Activated T-helper 1 cell treated with anti-CD3 and anti-CD28 coated beads, Interleukin-12 subunit alpha, Interleukin-12 subunit beta, Interleukin-2, Interleukin-4 antibody, amounts not matched to agents 30 ng/mL and 10 ng/mL and 1 ng/mL, durations not matched to agents 14 hours and 24 hours and 36 hours (primary cell): ENCODE results near the gene AMOTL1. TPM values are rescaled to one million over a fixed set of nuclear protein-coding genes. Genes with fewer than 3 reads are reported as not detected.
"Not testable (repeated sequence)": the region's sequence is repeated elsewhere in the genome, so short reads cannot be mapped to it uniquely, and the experiment has no call there.

ENCODE experiments used
- DNase-seq: peaks from one replicate; pipeline ENCODE4 v3.0.0; 2021; ENCODE audit warnings: low spot score
- H3K27ac Mint-ChIP-seq: one replicate; pipeline ENCODE4 v1.8.0; 2021; ENCODE audit warnings: mild to moderate bottlenecking, mixed read lengths
- H3K27me3 Mint-ChIP-seq: one replicate; pipeline ENCODE4 v1.8.0; 2022; ENCODE audit warnings: mild to moderate bottlenecking, moderate library complexity, mixed read lengths; ENCODE audit not compliant: insufficient read depth
- H3K36me3 Mint-ChIP-seq: one replicate; pipeline ENCODE4 v1.8.0; 2021; ENCODE audit warnings: low read depth, mixed read lengths
- H3K4me1 Mint-ChIP-seq: one replicate; pipeline ENCODE4 v1.8.0; 2021; ENCODE audit warnings: low read depth, mixed read lengths
- H3K4me3 Mint-ChIP-seq: one replicate; pipeline ENCODE4 v1.8.0; 2021; ENCODE audit warnings: mild to moderate bottlenecking, moderate library complexity, mixed read lengths
- H3K9me3 Mint-ChIP-seq: one replicate; pipeline ENCODE4 v1.8.0; 2021; ENCODE audit warnings: mixed read lengths
- intact Hi-C: fragments of 100-400 bp; cut with micrococcal nuclease; formaldehyde crosslinking; loops from one replicate; pipeline ENCODE4 v1.15.1; 2024
- total RNA-seq: library from RNA; stranded (reverse); gene quantifications from 2 replicates; pipeline ENCODE4 v1.2.3, GENCODE V29; 2022

Gene AMOTL1
- total RNA-seq, 1 donor from 2014 or later, result 4.9 TPM

DNA sequence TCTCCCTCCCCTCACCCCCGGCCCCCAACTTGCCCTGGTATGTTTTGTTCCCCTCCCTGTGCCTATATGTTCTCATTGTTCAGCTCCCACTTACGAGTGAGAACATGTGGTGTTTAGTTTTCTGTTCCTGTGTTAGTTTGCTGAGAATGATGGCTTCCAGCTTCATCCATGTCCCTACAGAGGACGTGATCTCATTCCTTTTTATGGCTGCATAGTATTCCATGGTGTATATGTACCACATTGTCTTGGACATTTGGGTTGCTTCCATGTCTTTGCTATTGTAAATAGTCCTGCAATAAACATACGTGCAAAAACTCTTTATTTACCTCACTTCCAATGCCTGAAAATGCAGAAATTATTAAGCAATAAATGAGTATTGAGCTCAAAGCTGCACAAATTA lies 85.1 kb downstream of the AMOTL1 start:
- intact Hi-C loops, H3K36me3 Mint-ChIP-seq, DNase-seq, H3K27me3 Mint-ChIP-seq, H3K27ac Mint-ChIP-seq, H3K4me3 Mint-ChIP-seq, H3K4me1 Mint-ChIP-seq, H3K9me3 Mint-ChIP-seq: not testable (repeated sequence)

DNA sequence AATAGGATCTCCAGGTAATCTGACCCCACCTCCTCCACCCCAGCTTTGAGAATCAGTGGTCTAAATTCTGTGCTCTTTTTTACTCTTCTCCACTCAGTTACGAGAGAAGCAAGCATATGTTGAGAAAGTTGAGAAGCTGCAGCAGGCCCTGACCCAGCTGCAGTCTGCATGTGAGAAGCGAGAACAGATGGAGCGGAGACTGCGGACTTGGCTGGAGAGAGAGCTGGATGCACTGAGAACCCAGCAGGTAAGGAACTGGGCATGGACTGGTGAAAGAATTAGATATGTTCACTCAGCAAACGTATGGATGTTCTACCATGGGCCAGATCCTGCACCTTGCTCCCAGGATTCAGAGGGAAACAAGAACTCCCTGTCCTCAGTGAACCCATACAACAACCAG lies 85.7 kb downstream of the AMOTL1 start:
- intact Hi-C loops, result no loop called here
- H3K27ac Mint-ChIP-seq, result no peak overlapping the region

DNA sequence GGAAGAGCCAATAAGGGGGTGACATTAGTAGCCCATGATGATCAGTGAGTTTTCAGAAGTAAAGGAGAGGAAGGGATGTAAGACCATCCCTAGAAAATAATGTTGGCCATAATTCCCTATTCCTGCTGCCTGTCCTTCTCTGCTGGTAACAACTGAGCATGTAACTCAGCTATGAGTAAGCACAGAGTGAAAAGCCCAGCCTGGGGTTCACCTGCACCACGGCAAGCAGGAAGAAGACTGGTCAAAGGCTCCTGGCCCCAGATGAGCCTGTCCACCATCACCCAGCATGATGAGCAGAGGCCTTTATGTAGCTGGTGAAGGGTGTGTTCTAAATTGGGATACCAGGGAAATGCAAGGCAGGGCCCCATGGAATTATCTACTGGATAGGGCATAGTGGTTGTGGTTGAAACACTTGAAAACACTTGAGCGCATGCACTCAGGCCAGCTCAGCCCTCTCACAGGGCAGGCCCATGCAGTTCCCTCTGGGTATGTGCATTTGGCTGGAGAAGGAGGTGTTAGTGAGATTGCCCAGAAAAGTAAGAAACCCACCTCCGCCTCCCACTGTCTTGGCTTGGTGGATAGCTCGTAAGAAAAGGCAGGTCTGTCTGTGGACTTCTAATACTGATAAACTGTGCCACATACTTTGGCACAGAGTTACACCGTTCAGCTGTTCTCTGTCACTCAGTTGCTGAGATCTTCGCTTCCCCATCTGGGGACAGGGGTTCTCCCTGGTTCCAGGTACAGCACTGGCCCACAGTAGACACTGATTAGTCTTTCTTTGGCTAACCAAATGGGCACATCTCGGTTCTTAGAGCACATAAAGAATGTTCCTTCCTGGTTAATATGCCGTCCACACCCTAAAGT lies 86.8 kb downstream of the AMOTL1 start:
- Mint-ChIP-seq H3K27me3 (no peaks in the 10 kb centered on the region), H3K36me3 (no peaks in the 10 kb centered on the region), H3K27ac (no peak overlapping the region), H3K4me1 (no peaks in the 10 kb centered on the region), H3K9me3 (no peaks in the 10 kb centered on the region), H3K4me3 (no peak overlapping the region)
- intact Hi-C loops, result no loop called here
- DNase-seq, result no peak

More for the DNA sequence above, 85.7 kb downstream of the AMOTL1 start:
- Mint-ChIP-seq H3K4me1 (no peaks in the 10 kb centered on the region), H3K4me3 (no peak overlapping the region), H3K36me3 (no peaks in the 10 kb centered on the region), H3K9me3 (no peaks in the 10 kb centered on the region), H3K27me3 (no peaks in the 10 kb centered on the region)
- DNase-seq, result no peak

DNA sequence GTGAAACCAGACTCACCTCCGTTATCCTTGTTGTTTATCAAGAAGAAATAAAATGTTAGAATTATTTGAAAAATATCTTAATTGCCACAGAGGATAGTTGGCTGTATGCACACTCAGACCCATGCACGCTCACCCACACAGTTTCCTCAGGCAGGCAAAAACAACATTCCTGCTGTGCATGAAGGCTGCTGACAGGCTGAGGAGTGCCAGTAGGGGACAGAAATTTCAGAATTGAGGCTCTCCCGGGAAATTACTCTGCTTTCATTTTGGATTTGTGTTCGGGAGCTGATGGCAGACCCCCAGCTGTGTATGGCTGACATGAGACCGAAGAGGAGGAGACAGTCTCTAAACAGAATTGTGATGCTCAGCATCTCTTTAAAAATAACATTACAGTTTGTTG lies 87.5 kb downstream of the AMOTL1 start:
- no peaks in the 10 kb centered on the region for H3K36me3 Mint-ChIP-seq
- intact Hi-C loops, result no loop called here
- H3K9me3 Mint-ChIP-seq, result no peaks in the 10 kb centered on the region
- no peaks in the 10 kb centered on the region for H3K4me1 Mint-ChIP-seq
- DNase-seq, result no peak
- H3K4me3 Mint-ChIP-seq, result no peak overlapping the region
- no peak overlapping the region for H3K27ac Mint-ChIP-seq
- H3K27me3 Mint-ChIP-seq, result no peaks in the 10 kb centered on the region

DNA sequence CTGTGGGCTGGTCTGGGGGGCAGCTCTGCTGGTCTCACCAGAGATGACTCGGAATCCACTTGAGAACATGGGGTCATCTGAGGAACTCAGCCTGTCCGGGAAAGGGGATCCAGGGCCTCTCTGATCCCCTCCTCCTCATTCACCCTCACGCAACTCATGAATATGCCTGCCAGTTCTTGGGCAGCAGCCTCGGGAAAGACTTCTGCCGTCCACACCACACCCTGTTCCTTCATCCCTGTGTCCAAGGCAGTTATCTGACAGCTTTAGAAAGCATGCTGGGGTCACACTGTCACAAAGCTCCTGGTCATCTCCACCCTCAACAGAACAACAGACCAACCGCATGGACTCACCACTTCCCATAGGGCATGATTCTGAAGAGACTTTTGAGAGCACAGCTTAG lies 88.3 kb downstream of the AMOTL1 start:
- intact Hi-C loops, result no loop called here
- H3K27me3 Mint-ChIP-seq, result no peaks in the 10 kb centered on the region
- no peak overlapping the region for H3K4me3 Mint-ChIP-seq
- H3K9me3 Mint-ChIP-seq, result no peaks in the 10 kb centered on the region
- no peak for DNase-seq
- H3K36me3 Mint-ChIP-seq, result no peaks in the 10 kb centered on the region
- no peak overlapping the region for H3K27ac Mint-ChIP-seq
- no peaks in the 10 kb centered on the region for H3K4me1 Mint-ChIP-seq

DNA sequence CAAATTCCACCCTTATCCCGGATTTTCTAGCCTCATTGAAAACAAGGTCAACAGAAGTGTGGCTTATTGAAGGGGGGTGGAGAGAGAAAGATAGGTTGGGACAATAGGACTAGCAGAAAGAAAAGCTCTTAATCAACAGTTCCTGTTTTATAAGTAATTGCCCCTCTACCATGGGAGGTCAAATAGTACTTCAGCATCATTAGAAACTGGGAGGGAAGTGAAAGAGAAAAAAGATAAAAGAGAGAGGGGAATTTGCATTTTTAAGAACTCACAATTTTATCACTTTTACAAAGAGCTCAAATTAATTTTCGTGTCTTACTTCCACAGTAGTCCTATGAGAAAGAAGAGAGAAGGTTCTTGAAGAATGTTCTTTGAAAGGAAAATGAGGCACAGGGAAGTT lies 89.2 kb downstream of the AMOTL1 start:
- no peaks in the 10 kb centered on the region for H3K36me3 Mint-ChIP-seq
- H3K27ac Mint-ChIP-seq, result no peak overlapping the region
- no peaks in the 10 kb centered on the region for H3K27me3 Mint-ChIP-seq
- intact Hi-C loops, result no loop called here
- H3K9me3 Mint-ChIP-seq, result no peaks in the 10 kb centered on the region
- H3K4me3 Mint-ChIP-seq, result no peak overlapping the region
- no peak for DNase-seq
- no peaks in the 10 kb centered on the region for H3K4me1 Mint-ChIP-seq

DNA sequence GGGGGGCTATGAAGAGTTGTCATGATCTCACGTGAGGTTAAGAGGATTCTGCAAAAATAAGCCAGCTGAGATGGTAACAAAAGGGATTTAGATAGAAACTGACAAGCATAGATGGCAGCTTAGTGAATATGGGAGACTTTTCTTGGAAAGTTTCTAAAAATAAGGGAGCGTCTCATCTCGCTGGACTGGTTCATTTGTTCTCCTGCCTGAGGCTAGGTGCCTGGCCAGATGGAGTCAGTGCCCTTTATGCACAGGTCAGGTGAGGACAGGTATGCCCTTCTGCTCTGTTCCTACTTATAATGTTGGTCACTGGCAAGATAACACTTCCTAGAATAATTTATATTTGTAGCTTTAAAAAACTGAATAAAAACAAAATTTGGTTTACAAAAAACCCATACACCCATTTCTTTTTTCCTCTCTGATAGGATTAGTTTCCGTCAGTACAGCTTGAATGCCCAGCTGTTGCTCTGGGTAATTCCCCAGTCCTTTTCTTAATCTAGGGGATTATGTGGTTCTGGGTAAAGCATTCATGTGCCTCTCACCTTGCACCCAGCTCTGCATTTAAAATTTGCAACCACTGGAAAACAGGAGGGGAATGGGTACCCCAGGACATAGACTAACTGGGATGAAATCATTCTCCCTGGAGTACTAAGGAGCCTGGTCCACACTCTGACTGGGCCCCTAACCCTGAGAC lies 90.0 kb downstream of the AMOTL1 start:
- intact Hi-C loops, result no loop called here
- Mint-ChIP-seq H3K4me1 (no peaks in the 10 kb centered on the region), H3K27me3 (no peaks in the 10 kb centered on the region), H3K27ac (no peak overlapping the region), H3K36me3 (no peaks in the 10 kb centered on the region), H3K4me3 (no peak overlapping the region), H3K9me3 (no peaks in the 10 kb centered on the region)
- DNase-seq, result no peak

DNA sequence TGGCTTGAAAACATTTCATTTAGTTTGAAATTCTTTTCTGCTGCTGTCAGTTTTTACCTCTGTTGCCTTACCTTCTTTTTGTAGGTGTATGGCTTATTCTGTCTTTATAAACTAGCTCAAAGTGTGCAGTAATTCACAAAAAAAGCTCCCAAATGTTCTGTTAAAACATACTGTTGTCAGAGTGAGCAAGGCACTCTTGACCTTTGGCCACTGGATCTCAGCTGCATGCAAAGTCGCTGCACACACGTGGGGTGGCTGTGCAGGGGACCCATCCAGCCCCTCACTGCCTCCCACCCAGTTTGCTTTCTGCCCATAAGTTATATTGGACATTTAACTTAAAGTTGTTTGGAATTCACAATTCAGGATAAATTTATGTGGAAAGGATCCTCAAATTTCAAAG lies 92.2 kb downstream of the AMOTL1 start:
- Mint-ChIP-seq H3K27ac (no peak overlapping the region), H3K36me3 (no peaks in the 10 kb centered on the region), H3K4me3 (no peak overlapping the region), H3K4me1 (no peaks in the 10 kb centered on the region), H3K9me3 (no peaks in the 10 kb centered on the region), H3K27me3 (no peaks in the 10 kb centered on the region)
- intact Hi-C loops, result no loop called here
- DNase-seq, result no peak

DNA sequence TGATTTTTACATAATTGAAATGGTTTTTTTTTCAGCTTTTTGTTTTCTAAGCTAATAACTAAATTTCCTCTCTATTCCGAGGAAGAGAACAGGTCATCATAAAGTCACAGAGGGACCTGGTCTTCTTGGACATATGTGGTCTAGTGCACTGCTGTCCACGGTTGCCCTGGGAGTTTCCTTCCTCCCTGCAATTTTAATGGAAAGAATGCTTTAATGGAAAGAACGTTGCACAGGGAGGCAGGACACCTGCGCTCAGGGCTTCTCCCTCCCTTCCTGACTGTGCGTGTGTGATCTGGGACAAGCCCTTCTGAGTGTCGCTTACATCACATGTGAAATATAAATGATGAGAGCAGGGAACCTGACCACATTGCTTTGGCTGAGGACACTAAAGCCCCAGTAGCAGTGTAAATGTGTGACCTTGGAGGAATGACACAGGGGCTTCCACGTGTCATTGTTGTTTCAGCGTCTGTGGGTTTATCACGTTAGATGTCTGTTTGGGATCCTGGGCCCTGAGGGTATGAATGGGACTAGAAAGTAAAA lies 93.2 kb downstream of the AMOTL1 start:
- Mint-ChIP-seq H3K9me3 (no peaks in the 10 kb centered on the region), H3K36me3 (no peaks in the 10 kb centered on the region), H3K4me1 (no peaks in the 10 kb centered on the region), H3K27ac (no peak overlapping the region), H3K27me3 (peaks cover 2% of the 10 kb centered on the region), H3K4me3 (no peak overlapping the region)
- DNase-seq, result no peak
- intact Hi-C loops, result no loop called here

DNA sequence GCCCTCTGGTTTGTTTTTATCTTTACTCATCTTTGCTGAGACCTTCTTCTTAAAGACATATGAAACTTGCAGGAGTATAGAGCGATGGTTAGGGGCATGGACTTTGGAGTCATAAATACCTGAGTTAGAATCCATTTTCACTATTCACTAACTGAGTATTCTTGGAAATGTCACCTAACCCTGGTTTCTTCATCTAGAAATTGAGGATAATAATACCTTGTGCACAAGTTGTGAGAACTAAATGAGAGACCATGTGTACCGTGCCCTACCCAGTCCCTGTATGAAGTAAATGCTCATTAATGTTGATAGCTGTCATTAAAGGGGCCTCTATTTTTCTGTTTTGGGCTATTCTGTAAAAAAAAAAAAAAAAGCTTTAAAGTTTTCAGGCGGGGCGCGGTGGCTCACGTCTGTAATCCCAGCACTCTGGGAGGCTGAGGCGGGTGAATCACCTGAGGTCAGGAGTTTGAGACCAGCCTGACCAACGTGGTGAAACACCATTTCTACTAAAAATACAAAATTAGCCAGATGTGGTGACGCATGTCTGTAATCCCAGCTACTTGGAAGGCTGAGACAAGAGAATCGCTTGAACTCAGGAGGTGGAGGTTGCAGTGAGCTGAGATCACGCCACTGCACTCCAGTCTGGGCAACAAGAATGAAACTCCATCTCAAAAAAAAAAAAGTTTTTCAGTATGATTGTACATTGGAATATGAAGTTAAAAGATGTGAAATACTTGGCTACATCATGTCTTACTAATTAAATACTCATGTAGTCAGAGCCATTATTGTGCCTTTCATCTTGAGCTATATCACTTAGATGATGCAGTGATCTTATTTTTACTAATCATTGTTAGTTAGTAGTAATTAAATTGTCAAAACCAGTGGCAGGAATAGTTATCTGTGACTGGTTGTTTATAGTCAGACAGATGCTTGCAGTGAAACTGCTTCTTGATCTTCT lies 95.0 kb downstream of the AMOTL1 start:
- no peaks in the 10 kb centered on the region for H3K36me3 Mint-ChIP-seq
- H3K9me3 Mint-ChIP-seq, result no peaks in the 10 kb centered on the region
- DNase-seq, result no peak
- peaks cover 2% of the 10 kb centered on the region for H3K27me3 Mint-ChIP-seq
- no peaks in the 10 kb centered on the region for H3K4me1 Mint-ChIP-seq
- H3K27ac Mint-ChIP-seq, result no peak overlapping the region
- H3K4me3 Mint-ChIP-seq, result no peak overlapping the region
- intact Hi-C loops, result no loop called here

DNA sequence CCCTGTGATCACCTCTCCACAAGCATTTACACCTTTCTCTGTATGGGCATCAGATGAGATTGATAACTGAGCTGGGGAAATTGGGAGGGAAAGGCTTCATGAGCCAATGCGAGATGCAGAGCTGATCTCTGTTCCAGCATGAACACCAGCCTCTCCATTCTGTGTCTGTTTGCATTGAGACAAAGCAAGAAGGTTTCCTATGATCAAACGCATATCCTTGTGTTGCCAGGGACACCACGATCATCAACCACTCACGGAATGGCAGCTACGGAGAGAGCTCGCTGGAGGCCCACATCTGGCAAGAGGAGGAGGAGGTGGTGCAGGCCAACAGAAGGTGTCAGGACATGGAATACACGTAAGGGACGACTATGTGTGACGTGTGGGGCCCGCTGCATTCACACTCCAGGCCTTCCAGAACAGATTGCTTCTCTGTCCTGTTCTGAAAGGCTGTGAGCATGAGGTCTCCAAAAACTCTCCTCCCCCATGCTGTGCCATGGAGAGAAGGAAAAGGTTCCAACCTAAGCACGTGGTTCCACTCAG lies 96.4 kb downstream of the AMOTL1 start:
- H3K4me3 Mint-ChIP-seq, result no peak overlapping the region
- DNase-seq, result no peak
- peaks cover 2% of the 10 kb centered on the region for H3K27me3 Mint-ChIP-seq
- H3K27ac Mint-ChIP-seq, result no peak overlapping the region
- H3K36me3 Mint-ChIP-seq, result no peaks in the 10 kb centered on the region
- H3K9me3 Mint-ChIP-seq, result no peaks in the 10 kb centered on the region
- H3K4me1 Mint-ChIP-seq, result no peaks in the 10 kb centered on the region
- intact Hi-C loops, result no loop called here

DNA sequence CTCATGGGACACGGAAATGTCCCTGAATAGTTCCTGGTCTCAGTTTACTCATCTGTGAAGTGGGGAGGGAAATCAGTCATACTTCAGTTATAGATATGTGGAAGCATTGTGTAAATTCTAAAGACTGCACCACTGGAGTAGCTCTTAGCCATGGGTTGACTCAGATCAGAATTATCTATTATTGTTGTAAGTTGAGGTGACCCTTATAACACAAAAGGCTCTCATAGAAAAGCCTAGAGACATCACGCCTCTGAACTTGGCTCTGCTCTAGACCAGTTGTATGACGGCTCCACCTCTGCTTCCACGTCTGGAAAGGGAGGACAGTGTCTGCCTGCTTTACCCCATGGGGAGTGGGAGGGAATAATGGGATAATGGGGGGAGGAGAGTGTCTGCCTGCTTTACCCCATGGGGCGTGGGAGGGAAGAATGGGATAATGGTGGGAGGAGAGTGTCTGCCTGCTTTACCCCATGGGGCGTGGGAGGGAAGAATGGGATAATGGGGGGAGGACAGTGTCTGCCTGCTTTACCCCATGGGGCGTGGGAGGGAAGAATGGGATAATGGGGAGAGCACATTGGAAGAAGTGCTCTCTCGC lies 98.2 kb downstream of the AMOTL1 start:
- no peak overlapping the region for H3K27ac Mint-ChIP-seq
- H3K36me3 Mint-ChIP-seq, result no peaks in the 10 kb centered on the region
- H3K9me3 Mint-ChIP-seq, result no peaks in the 10 kb centered on the region
- no peak overlapping the region for H3K4me3 Mint-ChIP-seq
- H3K4me1 Mint-ChIP-seq, result no peaks in the 10 kb centered on the region
- intact Hi-C loops, result no loop called here
- H3K27me3 Mint-ChIP-seq, result peaks cover 2% of the 10 kb centered on the region
- no peak for DNase-seq
